DOHH2 (cell line): ENCODE data around the gene SSH2.

ENCODE experiments used
- H3F3A ChIP-seq: fragments of 200-600 bp; sonication (generic), shearing (Covaris generic); 2 replicates; pipeline ENCODE4 v1.6.0; 2016; ENCODE audit warnings: antibody characterized with exemption, mild to moderate bottlenecking; ENCODE audit not compliant: control insufficient read depth, insufficient read depth
- H3K27ac ChIP-seq: fragments of 200-600 bp; sonication (generic); 2 replicates; pipeline ENCODE4 v1.5.1; 2014; ENCODE audit warnings: low read depth, mild to moderate bottlenecking, low read length, moderate library complexity
- H3K27me3 ChIP-seq: fragments of 200-600 bp; sonication (generic); 2 replicates; pipeline ENCODE4 v1.6.1; 2014; ENCODE audit warnings: mild to moderate bottlenecking, low read length, mixed read lengths; ENCODE audit not compliant: control insufficient read depth
- H3K36me3 ChIP-seq: fragments of 200-600 bp; sonication (generic); 2 replicates; pipeline ENCODE4 v1.6.1; 2014; ENCODE audit warnings: mild to moderate bottlenecking, low read length, moderate library complexity, mixed read lengths; ENCODE audit not compliant: control insufficient read depth
- H3K4me1 ChIP-seq: fragments of 200-600 bp; sonication (generic); 2 replicates; pipeline ENCODE4 v1.6.1; 2014; ENCODE audit warnings: mild to moderate bottlenecking, low read length, mixed read lengths; ENCODE audit not compliant: control insufficient read depth
- H3K4me2 ChIP-seq: fragments of 200-600 bp; sonication (generic); 2 replicates; pipeline ENCODE4 v1.6.0; 2014; ENCODE audit warnings: mild to moderate bottlenecking, low read length, moderate library complexity
- H3K4me3 ChIP-seq: fragments of 200-600 bp; sonication (generic); 2 replicates; pipeline ENCODE4 v1.5.1; 2014; ENCODE audit warnings: mild to moderate bottlenecking, low read length, mixed read lengths
- H3K79me2 ChIP-seq: fragments of 200-600 bp; sonication (generic); 2 replicates; pipeline ENCODE4 v1.6.1; 2014; ENCODE audit warnings: mild to moderate bottlenecking, low read length, mixed read lengths; ENCODE audit not compliant: control insufficient read depth
- H3K9me2 ChIP-seq: fragments of 200-600 bp; sonication (generic); replicated peaks from 2 replicates; pipeline ENCODE4 v1.6.1; 2014; ENCODE audit warnings: mild to moderate bottlenecking, low read length, mixed read lengths; ENCODE audit not compliant: control insufficient read depth
- H3K9me3 ChIP-seq: fragments of 200-600 bp; sonication (generic); 2 replicates; pipeline ENCODE4 v1.6.1; 2014; ENCODE audit warnings: antibody characterized with exemption, low read length, mixed read lengths; ENCODE audit not compliant: control insufficient read depth, insufficient read depth
- H4K20me1 ChIP-seq: fragments of 200-600 bp; sonication (generic); 2 replicates; pipeline ENCODE4 v1.6.0; 2014; ENCODE audit warnings: low read depth, mild to moderate bottlenecking, antibody characterized with exemption, low read length, moderate library complexity; ENCODE audit not compliant: control insufficient read depth, insufficient read depth
- CTCF ChIP-seq: fragments of 200-600 bp; sonication (generic); IDR thresholded peaks from one replicate; pipeline ENCODE4 v1.5.1; 2014; ENCODE audit warnings: antibody characterized with exemption, mild to moderate bottlenecking, low read depth, low read length; ENCODE audit not compliant: poor library complexity, severe bottlenecking
- EZH2phosphoT487 ChIP-seq: fragments of 200-600 bp; sonication (generic); IDR thresholded peaks from 2 replicates; pipeline ENCODE4 v1.6.1; 2017; ENCODE audit warnings: borderline replicate concordance, mild to moderate bottlenecking, antibody characterized with exemption, low read length, moderate library complexity, mixed read lengths

SSH2 gene

GRCh38 chr17:29734640-29735039 lies 195.4 kb downstream of the SSH2 start:
- H3K27me3 ChIP-seq, result no peaks in the 10 kb centered on the region

GRCh38 chr17:29733166-29733565 lies 196.9 kb downstream of the SSH2 start:
- H3K36me3 ChIP-seq, result peaks cover 9% of the 10 kb centered on the region
- peaks cover 11% of the 10 kb centered on the region for H3K79me2 ChIP-seq
- no peaks in the 10 kb centered on the region for H4K20me1 ChIP-seq
- no peaks in the 10 kb centered on the region for H3K9me2 ChIP-seq
- H3K9me3 ChIP-seq, result peaks cover 6% of the 10 kb centered on the region; the same call in 1 of the 2 replicates
- H3K4me2 ChIP-seq, result no peak overlapping the region
- no peaks in the 10 kb centered on the region for H3K27me3 ChIP-seq
- peaks cover 17% of the 10 kb centered on the region for H3K4me1 ChIP-seq
- TF ChIP-seq EZH2phosphoT487 (no peak), CTCF (no peak)
- 0 out of 2 replicates have a peak, but pooled peaks cover 8% of the 10 kb centered on the region for H3F3A ChIP-seq
- no peak overlapping the region for H3K4me3 ChIP-seq
- no peak overlapping the region for H3K27ac ChIP-seq

More at GRCh38 chr17:29734640-29735039, 195.4 kb downstream of the SSH2 start:
- no peaks in the 10 kb centered on the region for H3K9me2 ChIP-seq
- no peak overlapping the region for H3K4me2 ChIP-seq
- H3K36me3 ChIP-seq, result no peaks in the 10 kb centered on the region
- H3K27ac ChIP-seq, result no peak overlapping the region
- no peaks in the 10 kb centered on the region; the same call in 1 of the 2 replicates for H3K79me2 ChIP-seq
- peaks cover 17% of the 10 kb centered on the region for H3K4me1 ChIP-seq
- H3F3A ChIP-seq, result peaks cover 6% of the 10 kb centered on the region; the same call in 1 of the 2 replicates
- no peaks in the 10 kb centered on the region for H4K20me1 ChIP-seq
- TF ChIP-seq EZH2phosphoT487, result no peak
- TF ChIP-seq CTCF, result no peak
- H3K4me3 ChIP-seq, result no peak overlapping the region
- H3K9me3 ChIP-seq, result no peaks in the 10 kb centered on the region

- Histone ChIP-seq H3K4me2 (no peak overlapping the region), H3K4me1 (peaks cover 22% of the 10 kb centered on the region), H4K20me1 (no peaks in the 10 kb centered on the region), H3K4me3 (no peak overlapping the region), H3K9me2 (no peaks in the 10 kb centered on the region), H3K79me2 (peaks cover 17% of the 10 kb centered on the region), H3K36me3 (peaks cover 10% of the 10 kb centered on the region), H3K27me3 (no peaks in the 10 kb centered on the region), H3F3A (0 out of 2 replicates have a peak, but pooled peaks cover 8% of the 10 kb centered on the region), H3K27ac (no peak overlapping the region), H3K9me3 (peaks cover 6% of the 10 kb centered on the region; the same call in 1 of the 2 replicates)
- no peak for TF ChIP-seq EZH2phosphoT487
Measured at GRCh38 chr17:29732613-29733012, 197.4 kb downstream of the SSH2 start.

GRCh38 chr17:29732209-29732608 lies 197.8 kb downstream of the SSH2 start:
- no peak for TF ChIP-seq EZH2phosphoT487
- TF ChIP-seq CTCF, result no peak
- 0 out of 2 replicates have a peak, but pooled peaks cover 6% of the 10 kb centered on the region for H3F3A ChIP-seq
- H3K27me3 ChIP-seq, result no peaks in the 10 kb centered on the region
- no peak overlapping the region for H3K27ac ChIP-seq
- H4K20me1 ChIP-seq, result no peaks in the 10 kb centered on the region
- H3K9me3 ChIP-seq, result peaks cover 6% of the 10 kb centered on the region; the same call in 1 of the 2 replicates
- no peak overlapping the region for H3K4me3 ChIP-seq
- no peaks in the 10 kb centered on the region for H3K9me2 ChIP-seq
- peaks cover 22% of the 10 kb centered on the region for H3K4me1 ChIP-seq
- no peak overlapping the region for H3K4me2 ChIP-seq
- H3K79me2 ChIP-seq, result peaks cover 21% of the 10 kb centered on the region
- peaks cover 10% of the 10 kb centered on the region for H3K36me3 ChIP-seq
